MV-4-11 (cell line): Measurements from ENCODE around the gene INPP1.
"Not testable (repeated sequence)": the region's sequence is repeated elsewhere in the genome, so short reads cannot be mapped to it uniquely, and the experiment has no call there.

ENCODE experiments used
- DNase-seq: peaks from one replicate; lab custom pipeline; 2025; lab: John Stamatoyannopoulos, UW

Gene INPP1, protein sequence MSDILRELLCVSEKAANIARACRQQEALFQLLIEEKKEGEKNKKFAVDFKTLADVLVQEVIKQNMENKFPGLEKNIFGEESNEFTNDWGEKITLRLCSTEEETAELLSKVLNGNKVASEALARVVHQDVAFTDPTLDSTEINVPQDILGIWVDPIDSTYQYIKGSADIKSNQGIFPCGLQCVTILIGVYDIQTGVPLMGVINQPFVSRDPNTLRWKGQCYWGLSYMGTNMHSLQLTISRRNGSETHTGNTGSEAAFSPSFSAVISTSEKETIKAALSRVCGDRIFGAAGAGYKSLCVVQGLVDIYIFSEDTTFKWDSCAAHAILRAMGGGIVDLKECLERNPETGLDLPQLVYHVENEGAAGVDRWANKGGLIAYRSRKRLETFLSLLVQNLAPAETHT

DNA sequence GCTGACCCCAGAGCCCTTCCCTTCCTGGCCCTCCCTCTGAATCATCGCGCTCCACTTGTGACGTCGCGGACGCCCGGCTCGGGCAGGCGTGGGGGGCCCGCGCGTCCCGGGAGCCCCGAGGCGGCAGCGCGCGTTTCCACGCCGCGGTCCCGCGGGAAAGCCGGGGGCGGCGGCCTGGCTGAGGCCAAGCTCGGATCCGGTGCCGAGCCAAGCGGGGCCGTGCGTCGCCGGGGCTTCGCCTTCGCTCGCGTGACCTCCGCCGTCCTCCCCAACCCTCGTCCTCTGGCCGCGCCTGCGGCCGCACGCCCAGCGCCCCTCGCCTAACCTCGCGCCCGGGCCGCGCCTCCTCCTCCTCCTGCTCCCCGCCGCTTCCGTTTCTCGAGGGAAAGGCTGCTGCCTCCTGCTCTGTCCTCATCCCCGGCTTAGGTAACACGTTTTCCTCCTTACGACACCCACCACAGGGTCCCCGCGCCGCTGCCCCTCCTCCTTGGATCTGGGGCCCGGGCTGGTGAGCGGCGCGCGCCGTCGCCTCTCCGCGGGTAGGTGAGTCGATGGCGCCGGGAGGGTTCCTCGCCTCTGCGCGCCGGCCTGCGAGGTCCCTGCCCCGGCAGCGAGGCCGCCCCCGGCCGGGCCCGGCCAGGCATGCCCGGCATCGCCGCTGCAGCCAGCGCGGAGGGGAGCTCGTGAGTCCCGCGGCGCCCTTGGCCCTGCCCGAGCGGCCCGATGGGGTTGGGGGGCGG is at the start of gene INPP1:
INPP1 (plus strand) TSS at position 54 of the 740 bp plus-strand sequence. CDS start 16,514 bp downstream, outside the sequence.
- DNase-seq: peak; percentile 54

DNA sequence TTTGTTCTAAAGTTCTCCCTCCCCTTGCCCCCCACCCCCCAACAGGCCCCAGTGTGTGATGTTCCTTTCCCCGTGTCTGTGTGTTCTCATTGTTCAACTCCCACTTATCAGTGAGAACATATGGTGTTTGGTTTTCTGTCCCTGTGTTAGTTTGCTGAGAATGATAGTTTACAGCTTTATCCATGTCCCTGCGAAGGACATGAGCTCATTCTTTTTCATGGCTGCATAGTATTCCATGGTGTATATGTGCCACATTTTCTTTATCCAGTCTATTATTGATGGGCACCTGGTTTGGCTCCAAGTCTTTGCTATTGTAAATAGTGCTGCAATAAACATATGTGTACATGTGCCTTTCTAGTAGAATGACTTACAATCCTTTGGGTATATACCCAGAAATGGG is 45.5 kb upstream of the INPP1 start:
- not testable (repeated sequence) for DNase-seq

DNA sequence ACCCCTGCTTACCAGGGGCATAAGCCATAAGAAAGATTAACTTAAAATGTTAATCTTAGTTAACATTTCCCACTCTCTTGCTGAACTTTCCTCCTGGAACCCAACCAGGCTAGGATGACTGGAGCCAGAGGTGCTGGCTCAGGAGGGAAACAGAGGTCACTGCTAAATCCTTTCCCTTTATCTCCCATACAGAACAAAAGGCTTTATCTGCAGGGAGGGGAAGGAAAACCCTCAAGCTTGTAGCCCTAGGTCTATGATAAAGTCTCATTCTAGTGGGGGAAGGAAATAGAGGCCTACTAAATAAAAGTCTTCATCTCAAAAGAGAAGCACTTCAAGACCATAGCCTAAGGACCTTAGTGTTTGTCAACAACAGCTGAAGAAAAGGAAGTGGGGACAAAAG is 42.4 kb upstream of the INPP1 start:
- no peak for DNase-seq

DNA sequence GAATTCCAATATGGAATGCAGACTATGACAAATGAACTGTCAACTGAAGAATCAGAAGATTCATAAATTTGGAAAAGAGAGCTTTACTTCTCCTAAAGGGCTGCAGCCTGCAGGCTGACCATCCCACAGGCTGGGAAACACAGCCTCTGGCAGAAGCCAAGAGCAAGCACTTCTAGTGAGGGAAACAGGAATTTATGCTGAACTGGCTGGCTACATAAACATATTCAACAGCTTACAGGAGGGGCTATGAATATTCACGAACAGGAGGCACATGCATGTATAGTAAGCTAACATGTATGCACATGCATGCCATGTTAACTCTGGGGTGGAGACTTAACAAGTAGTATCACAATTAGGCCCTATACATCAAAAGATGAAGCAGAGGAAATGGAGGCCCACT is 41.3 kb upstream of the INPP1 start:
- DNase-seq: no peak

DNA sequence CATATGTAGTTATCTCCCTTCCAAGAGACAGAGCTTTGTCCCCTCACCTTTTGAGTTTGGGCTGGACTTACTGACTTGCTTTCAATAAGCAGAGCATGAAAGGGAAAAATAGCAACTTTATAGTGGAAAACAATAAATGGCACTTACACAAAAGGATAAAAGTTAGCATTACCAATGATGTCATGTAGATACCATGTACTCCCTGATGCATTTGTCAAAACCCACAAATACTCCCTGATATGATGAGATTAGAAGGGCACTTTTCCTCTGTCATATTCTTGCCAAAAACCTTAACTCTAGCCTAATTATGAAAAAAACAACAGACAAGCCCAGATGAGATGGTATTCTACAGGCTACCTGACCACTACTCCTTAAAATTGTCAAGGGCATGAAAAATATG is 39.7 kb upstream of the INPP1 start:
- DNase-seq: no peak

DNA sequence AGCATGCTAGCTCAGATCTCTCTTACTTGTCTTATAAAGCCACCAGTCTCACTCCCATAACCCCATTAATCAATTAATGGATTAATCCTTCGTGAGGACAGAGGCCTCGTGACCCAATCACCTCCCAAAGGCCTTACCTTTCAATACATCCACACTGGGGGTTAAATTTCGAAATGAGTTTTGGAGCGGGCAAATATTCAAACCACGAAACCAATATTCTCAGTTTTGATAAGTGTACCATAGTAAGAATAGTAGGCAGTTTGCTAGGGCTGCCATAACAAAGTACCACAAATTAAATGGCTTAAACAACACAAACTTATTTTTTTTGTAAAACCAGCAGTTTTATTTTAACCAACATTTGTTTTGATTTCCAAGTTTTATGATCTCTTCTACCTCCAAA is 39.0 kb upstream of the INPP1 start:
- DNase-seq: no peak

DNA sequence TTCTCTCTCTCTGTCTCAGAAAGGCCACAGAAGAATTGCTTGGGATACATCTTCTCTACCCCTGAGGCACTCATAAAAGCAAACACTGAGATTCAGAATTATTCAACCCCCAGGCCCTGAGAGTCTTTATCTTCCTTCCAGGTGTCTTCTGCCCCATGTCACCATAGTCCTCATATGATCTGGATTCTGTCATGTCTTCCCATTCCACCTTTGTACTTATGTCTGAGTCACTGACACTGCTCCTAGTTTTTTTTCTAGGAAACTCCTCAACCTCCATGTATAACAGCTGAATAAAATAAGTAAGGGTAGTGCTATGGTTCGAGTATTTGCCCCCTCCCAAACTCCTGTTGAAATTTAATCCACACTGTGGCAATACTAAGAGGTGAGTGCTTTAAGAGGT is 35.4 kb upstream of the INPP1 start:
- DNase-seq: no peak

DNA sequence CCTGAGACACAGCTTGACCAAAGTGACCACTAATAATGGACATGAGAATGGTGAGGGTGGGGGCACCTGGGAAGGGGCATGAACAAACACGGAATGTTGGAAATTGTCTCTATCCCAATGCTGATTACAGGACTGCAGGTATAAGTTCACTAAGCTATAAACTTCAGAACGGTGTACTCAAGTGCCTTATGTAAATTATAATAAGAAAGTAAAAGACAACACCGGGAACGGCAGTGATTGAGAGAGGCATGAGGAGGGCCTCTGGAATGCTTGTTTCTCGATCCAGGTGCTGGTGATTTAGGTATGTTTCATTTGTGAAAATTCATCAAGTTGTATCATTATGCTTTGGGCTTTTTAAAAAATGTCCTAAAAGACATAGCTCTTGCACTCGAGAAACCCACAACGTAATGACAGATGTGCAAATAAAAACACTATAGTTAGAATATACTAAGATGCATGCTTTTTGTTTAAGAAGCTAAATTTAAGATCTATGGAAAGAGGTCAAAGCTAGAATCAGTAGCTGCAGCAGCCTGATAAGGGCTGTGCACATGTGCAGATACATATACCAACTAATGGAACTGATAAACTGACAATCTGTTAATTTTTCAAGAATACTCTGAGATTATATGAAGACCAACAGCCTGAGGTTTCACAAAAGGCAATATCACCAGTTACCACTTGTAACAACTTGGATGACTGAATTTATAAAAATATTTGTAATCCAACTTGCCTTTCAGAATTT is 31.3 kb upstream of the INPP1 start:
- DNase-seq: no peak

DNA sequence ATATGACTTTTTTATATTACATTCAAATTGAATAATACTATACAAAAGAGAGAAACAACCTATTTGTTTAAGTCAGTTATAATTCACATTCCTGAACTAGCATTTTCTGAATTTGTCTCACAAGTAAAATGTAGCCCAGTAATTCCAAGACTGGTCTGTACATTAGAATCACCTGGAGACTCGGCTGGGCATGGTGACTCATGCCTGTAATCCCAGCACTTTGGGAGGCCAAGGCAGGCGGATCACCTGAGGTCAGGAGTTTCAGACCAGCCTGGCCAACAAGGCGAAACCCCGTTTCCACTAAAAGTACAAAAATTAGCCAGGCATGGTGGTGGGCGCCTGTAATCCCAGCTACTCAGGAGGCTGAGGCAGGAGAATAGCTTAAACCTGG is 30.8 kb upstream of the INPP1 start:
- not testable (repeated sequence) for DNase-seq

DNA sequence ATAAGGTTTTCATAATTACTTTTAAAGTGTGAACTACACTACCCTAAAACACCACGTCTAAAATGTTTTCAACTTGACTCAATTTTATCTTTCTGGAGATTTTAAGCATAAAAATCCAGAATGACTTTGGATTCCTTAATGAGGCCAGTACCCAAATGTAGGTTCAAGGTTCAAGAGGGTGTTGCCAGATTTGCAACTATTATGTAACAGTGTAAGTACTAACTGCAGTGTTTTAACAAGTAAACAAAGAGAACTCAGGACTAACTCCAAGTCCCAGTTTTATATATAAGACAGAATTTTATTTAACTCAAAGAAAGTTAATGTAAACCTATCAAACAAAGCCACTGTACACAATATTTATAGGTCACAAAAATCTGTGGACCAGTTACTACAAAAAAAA is 29.5 kb upstream of the INPP1 start:
- DNase-seq: no peak

DNA sequence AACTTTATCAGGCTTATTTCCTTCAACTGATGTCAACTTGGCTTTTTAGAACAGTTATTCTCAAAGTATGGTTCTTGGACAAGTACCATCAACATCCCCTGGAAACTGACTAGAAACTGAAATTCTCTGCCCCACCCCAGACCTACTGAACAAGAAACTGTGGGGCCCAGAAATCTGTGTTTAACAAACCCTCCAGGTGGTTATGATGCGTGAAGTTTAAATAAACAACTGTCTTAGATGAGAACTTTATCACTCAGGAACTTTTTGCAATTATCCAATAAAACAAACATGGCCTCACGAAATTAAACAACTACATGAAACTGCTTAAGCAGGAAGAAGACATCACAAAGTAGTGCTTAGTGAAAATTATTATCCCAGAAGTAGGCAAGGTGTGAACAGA is 28.1 kb upstream of the INPP1 start:
- DNase-seq: no peak

DNA sequence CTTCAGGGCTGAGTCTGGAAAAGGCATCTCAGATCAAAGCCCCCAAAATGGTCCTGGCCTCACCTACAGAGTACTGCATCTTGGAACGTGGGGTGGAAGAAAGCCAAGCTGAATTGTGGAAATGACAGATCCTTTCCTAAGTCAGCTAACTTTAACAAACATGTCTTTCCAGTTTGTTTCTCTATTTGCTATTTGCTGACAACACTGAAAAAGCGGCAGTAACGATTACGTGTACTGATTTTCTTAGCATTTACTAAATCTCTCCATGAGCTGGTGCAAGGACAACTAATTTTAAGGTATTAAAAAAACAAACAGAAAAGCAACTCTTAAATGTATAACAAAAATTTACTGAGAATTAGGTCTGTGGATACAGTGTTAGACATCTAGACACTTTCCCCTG is 24.9 kb upstream of the INPP1 start:
- DNase-seq: no peak

DNA sequence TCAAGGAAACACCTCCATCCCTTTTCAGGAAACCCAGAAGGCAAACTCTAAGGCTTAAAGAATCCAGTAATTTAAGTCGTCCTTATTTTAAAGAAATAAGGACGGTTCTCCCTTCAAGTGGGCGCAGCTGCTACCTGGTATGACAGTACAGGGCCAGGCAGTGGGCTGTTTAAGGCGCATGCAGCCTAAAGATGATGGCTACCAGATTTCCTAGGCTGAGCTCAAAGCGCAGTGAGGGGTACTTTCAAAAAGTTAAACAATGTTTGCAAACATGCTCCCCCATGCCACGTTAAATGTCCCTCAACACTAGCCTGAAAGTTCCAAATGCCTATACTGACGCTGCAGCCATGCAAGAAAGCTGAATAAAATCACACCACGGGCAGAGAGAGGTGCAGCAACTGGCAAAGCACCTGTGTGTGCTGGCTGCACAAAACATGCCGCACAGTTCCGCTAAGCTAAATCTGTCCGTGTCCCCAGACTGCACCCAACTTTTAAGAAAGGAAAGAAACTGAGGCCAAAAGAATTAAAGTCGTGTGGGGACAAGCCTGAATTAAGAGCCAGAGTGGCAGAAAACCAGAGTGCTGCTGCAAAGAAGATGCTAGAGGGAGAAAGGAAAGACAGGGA is 24.3 kb upstream of the INPP1 start:
- no peak for DNase-seq

DNA sequence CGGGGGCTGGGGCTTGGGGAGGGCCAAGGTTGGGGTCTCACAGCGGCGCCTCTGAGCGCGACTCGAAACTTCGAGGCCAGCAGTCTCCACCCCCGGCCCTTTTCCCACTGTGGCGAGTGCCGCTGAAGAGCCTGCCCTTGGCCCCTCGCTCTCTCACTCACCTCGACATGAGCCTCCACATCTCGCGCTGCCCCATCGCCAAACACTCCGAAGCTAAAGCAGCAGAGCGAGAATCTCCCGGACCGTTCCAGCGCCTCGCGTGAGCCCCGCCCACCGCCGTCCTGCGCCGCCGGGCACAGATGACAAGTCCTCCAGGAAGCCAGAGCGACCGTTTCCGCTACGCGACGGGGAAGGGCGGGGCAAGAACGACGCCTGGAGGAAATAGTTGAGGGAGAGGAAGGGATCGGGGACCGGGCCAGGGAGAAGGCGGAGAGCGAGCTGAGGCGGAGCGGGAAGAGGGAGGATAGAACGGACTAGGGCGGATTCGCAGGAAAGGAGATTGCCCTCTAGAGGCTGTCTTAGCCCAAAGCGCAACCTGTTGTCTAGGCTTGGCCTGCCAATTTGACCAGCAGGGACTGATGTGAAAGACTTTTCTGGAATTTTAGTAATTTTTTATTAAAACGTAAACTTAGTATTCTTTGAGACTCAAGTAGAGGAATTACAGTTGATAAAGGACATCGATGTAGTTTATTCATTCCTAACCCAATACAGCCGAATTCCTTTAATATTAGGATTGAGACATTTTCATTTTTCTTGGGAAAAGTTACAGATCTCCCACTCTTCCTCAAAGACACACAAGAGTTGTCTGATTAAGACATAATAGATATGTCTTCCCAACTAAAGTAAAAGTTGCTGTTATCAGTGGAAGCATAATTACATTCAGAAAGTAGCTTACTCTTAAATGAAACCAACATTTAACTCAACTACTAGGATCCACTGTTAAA is 23.6 kb upstream of the INPP1 start, which contains the start of gene HIBCH:
HIBCH (minus strand) TSS at position 272 of the 944 bp plus-strand sequence; CDS start at position 196, 76 bp downstream.
- peak; percentile 99 for DNase-seq

DNA sequence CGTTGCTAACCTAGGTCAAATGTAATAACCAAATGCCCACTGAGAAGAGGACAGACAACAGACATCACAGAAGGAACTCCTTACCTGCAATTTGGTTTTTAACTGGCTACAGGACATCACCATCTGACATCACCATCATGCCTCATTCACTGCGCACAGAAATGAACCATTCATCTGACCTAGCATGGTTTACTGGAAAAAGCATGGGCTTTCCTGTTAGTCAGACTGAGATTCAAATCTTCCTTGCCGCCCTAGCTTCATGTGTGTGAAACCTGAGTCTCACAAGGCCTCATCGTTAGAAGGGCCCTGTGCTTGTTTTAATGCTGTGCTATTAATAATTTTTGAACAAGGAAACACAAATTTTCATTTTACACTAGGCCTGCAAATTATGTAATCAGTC is 22.7 kb upstream of the INPP1 start:
- no peak for DNase-seq

DNA sequence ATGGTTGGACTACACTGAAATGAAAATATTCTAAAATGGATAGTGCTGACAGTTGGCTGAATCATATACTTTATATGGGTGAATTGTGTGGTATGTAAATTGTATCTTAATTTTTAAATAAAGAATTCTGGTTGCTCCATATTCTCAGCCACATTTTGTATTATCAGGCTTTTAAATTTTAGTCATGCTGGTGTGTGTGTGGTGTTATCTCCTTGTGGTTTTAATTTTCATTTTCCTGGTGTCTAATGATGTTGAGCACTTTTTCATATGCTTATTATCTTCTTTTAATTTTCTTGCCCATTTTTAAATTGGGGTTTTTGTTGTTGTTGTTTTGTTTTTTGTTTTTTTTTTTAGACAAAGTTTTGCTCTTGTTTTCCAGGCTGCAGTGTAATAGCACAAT is 20.0 kb upstream of the INPP1 start:
- no peak for DNase-seq

DNA sequence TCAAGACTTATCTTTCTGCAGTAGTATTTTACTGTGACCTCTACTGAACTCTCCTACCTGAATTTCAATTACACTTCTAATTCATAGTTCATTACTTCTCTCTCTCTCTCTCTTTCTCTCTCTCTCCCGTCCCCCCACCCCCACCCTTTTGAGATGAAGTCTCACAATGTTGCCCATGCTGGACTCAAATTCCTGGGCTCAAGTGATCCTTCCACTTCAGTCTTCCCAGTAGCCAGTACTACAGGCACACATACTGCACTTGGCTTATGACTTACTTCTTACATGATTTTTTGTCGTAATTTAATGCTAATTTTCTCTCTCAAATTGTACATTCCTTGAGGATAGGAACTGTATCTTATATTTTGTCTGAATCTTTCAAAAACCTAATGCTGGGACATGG is 17.8 kb upstream of the INPP1 start:
- no peak for DNase-seq

DNA sequence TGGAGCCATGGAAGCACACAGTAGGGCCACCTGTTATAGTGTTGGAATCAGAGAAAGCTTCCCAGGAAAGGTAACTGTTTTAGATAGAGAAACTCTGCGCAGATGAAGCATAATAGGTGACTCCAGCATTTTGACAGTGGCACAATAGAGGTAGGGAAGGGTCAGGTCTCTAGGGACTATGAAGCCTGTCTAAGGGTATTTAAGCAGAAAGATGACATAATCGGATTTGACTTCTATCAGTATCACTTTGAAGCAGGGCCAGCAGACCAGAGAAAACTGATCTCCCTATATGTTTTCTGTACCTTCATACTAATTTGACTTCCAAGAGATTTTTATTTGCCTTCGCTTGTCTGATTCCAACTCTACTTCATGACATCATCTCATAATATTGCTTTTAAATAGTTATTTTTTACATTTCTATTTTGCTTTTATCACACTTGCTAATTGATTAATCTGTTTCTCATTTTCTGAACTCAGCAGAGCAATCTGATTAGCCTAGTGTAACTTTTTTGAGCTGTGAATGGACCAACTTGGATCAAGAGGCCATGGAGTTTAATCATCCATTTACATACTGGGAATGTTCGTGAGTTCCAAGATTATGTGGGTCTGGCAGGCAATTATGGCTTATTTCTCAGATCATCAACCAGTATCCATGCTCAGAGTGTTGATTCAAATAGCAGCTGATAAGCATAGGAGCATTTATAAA is 15.4 kb upstream of the INPP1 start:
- no peak for DNase-seq

DNA sequence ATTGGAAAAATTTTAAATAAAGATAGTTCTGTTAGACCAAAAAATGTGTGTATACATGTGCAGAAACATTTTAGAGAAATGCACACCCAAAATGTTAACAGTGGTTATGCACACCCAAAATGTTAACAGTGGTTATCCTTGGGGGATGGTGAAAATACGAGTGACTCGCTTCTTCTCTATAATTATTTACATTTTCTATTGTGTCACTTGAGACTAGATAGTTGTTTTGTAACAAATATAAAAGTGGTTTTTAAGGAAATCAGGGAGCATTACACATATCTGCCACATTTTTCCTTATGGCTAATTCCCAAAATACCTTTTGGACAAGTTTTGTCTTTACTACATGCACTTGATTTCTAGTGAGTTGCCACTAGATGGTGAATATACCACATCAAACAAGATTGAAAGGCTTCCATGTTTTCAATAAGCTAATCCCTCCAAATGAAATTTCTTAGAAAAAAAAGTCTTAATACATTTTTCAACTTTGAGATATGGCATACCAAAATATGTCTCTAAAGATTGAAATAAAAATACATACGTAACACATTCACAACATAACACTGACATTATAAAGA is 14.7 kb upstream of the INPP1 start:
- no peak for DNase-seq

DNA sequence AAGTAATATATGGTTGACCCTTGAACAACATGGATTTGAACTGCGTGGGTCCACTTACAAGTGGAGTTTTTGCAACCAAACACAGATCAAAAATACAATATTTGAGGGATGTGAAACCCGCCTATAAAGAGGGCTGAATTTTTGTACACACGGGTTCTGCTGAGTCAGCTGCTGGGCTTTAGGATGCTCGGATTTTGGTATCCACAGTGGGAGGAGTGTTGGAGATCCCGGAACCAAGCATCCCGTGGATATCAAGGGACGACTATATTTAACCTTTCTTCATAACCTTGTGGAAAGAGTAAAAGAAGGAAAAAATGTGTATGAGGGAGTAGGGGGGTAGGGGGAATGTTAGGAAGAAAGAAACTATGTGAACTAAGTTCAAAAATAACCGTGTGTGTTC is 10.0 kb upstream of the INPP1 start:
- no peak for DNase-seq
